Stimulated activated CD4-positive, alpha-beta T cell treated with anti-CD3 and anti-CD28 coated beads, Interleukin-2, amount 100 ng/mL, for 4 hours (primary cell): ENCODE results near the gene FHIT.
"Not testable (repeated sequence)": the region's sequence is repeated elsewhere in the genome, so short reads cannot be mapped to it uniquely, and the experiment has no call there.

ENCODE experiments used
- DNase-seq: peaks from one replicate; pipeline ENCODE4 v3.0.0-alpha.2; 2020; ENCODE audit warnings: low read depth

FHIT gene

DNA sequence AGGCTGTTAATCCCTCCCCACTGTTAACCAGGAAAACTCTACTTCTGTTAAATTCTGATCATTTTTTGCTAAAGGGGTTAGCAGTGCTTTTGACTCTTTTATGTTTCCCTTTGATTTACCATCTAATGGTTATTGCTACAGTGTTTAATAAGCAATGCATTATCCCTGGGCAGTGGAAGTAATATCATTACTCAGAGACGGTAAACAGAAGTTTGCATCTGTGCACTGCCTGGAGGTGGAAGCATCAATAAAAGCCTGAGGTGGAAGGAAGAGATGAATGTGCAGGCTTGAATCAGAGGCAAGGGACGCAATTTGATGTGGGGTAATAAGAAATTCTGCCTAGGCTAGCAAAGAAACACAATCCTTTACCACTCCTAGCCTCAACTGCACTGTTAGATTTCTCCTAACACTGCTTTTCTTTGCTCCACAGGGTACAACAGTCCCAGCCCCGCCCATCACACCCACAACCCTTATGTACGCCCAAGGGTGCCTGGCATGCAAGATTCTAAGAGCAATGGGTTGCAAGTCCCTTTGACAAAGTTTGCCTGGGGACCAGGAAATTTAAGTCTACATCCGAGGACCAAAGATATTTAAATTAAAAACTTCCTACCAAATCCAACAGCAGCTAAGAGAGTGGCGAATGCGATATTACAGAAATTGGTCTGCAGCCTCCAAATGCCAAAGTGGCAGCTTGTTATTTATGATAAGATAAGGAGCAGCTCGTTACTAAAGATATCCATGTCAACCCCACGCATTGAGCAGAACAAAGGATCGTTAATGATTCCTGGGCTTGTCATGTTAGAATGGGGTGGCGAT is 261.4 kb downstream of the FHIT start:
- DNase-seq: no peak

DNA sequence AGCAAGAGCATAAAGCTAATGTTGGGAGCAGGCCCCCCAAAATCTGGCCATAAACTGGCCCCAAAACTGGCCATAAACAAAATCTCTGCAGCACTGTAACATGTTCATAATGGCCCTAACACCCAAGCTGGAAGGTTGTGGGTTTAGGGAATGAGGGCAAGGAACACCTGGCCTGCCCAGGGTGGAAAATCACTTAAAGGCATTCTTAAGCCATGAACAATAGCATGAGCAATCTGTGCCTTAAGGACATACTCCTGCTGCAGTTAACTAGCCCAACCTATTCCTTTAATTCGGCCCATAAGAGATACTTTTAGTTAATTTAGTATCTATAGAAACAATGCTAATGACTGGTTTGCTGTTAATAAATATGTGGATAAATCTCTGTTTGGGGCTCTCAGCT is 264.1 kb downstream of the FHIT start:
- not testable (repeated sequence) for DNase-seq

DNA sequence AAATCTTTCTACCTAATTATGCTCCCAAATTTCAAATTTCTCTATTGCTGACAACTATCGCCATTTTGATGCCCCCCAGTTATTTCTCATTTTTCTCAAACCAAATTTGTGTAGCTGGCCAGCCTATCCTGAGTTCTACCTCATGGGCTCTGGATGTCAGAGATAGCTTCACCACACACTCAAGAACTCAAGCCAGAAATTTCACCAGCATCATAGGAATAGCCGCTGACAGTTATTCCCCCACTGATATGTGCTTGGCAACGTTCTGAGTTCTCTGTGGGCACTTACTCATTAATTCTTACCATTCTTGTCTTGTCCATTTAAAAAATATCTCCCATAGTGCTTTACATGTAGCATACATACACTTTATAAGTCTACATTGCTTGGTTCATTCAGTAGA is 264.7 kb downstream of the FHIT start:
- DNase-seq: no peak

DNA sequence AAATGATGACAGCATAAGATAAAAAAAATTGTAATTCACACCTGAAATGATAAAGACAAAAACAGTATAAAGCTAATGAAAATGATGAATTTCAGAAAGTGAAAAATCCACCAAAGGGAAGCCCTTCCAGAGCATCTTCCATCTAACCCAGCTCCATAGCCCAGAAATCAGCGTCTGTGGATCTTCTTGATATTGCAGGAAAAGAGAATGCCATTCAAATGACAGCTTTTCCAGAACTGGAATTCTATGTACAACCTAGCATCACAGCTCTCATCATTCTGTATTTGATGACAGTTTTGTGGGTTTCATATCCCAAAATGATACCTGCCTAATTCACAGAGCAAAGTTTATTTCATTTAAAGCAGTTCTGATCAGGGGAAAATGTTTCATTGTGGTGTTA is 267.3 kb downstream of the FHIT start:
- no peak for DNase-seq

DNA sequence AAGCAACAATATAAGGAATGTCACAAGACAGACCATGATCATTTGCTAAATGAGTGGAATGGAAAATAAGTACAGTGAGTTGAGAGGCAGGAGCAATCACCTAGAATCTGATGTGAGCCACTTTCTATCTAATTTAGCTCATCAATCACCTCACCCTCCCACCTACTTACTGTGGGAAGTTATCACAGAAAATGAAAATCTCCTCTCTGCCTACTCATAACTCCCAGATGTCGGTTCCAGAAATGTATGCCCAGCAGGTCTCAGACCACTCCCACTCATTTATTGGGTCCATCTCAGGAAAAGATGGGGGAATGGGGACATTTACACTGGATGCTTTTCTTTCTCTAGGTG is 270.9 kb downstream of the FHIT start:
- no peak for DNase-seq

DNA sequence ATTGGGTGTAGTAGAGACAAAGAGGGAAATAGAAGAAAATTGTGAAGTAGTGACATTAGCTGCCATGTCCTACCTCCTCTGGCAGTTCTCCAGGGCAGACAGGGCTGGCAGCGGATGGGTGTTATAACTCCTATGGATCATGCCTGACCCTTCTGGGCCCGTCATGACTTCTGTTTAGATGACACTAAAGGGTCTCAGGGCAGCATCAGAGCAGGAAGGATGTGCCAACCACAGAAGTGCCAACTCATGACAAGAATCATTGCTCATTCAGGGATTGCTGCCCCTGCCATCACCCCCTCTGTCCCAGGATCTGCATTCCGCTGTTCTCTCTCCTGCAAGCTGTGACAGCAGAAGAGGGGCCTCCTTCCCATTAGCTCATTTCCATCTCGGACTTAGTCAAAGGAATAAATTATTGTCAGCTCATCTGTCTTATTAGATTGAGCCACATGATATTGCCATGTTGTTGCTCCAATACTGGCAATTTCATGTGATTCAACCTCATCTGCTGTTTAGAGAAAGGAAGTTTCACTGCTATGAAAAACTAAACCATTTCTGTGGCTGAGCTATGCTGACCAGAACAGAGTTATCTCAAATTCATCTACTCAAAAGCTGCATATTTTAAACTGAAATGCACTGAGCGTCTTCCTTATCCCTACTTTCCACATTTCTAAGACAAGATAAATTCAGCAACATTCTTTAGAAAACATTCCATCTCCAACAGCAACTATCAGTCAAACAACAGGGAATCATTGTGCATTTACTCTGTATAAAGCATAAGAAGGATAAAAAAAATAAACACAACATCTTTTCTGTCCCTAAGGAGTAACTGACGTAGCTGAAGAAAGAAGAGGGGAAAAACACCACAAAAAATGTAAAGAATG is 271.6 kb downstream of the FHIT start:
- DNase-seq: no peak

DNA sequence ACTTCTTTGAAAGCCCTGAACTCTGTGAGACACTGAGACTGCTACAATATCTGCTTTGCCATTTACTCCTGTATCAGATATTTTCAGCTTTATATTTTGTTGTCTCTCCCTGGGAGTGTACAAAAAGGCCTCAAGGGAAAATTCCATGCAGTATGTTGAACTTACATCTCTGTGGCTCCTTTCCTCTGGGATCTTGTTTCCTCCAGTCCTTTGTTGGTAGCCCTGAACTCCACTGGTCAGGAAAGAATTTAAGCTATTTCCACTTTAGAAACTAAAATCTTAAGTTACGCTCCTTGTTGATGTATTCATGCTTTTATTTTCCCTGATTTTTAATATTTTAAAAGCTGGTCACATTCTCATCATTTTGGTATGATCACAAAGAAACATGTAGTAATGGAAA is 277.9 kb downstream of the FHIT start:
- DNase-seq: no peak

DNA sequence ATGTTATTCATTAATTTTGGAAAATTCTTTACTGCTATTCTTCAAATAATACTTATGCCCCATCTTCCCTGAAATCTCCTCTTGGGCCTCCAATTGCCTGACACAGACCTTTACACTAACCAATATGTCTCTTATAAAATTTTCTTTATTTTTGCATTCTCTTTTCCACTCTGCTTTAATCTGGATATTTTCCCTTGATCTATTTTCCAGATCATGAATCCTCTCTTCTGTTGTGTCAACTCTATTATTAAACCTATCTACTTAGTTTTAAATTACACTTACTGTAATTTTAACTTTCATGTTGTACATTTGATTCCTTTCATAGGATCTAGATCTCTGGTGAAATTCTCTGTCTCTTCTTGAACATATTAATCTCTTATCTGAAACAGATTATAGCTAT is 278.7 kb downstream of the FHIT start:
- DNase-seq: no peak

DNA sequence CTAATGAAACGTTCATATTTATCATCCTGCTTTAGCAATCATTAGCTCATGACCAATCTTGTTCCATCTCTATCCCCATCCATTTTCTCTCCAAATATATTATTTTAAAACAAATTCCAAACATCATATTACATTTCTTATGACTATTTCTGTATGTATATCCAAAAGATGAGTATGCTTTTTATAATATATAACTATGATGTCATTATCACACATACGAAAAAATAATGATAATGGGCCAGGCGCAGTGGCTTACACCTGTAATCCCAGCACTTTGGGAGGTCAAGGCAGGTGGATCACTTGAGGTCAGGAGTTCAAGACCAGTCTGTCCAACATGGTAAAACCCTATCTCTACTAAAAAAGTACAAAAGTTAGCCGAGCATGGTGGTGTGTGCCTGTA is 280.4 kb downstream of the FHIT start:
- no peak for DNase-seq

DNA sequence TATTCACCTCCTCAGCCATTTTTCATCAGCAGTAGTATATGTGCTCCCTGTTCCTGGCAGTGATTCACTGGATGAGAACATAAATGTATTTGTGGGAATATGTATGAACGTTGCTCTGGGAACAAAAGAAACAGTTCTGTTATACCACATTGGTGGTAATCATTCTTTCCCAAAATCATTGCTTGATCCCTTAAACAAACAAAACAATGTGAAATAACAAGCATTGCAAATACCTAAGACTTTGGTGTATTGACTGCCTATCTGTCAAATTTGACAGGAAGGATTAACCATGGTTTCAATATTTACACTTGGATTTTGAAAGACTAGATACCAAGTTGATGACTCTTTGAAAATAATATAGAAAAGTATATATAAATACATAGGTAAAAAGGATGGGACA is 284.1 kb downstream of the FHIT start:
- DNase-seq: no peak

DNA sequence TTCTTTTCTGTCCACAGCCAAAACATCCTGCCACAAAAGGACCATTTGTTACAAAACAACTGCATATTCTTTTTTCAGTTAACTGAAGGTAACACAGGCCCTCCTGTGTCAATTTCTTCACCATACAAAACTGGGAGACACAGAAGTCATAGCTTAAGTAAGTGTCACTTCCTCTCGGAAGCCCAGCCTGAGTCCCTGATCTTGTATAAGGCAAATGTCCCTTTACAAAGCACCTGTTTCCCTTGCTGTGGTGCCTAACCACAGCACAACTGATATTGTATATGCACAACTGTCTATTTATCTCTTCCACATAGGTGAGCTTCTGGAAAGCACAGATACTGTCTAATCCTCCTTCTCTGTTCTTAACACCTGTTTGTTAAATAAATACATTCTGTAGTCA is 293.7 kb downstream of the FHIT start:
- DNase-seq: no peak

DNA sequence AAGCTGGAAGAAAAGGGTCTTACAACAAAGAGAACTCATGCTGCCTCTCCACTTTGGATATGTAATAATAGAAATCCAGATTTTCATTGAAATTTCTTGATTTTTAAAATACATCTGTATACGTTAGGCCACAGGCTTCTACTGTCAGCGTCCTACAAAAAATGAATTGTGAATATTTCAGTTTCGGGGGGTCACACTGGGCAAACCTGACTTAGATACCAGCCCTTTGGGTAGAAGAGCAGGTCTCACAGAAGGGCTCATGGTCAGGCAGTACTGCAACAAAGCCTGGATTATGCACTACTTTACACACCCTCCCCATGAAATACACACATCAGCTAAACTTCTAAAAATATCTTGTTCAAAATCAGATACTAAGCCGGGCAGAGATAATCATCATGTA is 294.5 kb downstream of the FHIT start:
- DNase-seq: no peak

DNA sequence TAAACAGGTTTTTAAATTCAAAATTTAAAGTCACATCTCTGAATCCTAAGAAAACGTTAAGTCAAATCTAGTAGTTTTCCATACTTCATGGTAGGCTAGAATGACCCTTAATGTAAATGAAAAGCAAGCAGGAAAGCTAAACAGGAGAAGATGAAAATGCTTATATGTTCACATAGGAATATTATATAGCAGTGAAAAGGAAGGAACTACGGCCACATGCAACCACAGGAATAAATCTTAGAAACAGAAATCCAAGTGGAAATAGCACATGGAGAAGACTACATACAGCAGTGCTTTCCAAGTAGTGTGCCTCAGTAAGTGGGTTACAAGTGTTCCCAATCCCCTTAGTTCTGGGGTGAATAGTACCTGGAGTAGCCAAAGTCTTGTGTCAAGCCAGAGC is 296.2 kb downstream of the FHIT start:
- no peak for DNase-seq

DNA sequence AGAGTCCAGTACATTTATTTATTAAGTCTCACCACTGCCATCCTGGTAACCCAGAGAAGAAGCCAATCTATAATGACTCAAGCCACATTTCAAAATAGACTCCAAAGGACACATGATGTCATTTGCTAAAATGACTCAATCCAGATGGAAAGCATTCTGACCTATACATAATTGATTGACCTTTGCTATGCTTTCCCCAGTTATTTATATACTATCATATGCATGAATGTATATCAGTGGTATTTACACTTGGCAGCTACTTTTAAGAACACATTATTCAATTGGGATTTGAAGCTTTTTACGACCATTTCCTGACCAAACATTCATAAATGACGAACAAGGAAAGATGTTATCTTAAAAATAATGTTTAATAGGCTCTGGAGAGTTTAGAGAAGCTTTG is 297.2 kb downstream of the FHIT start:
- DNase-seq: no peak

DNA sequence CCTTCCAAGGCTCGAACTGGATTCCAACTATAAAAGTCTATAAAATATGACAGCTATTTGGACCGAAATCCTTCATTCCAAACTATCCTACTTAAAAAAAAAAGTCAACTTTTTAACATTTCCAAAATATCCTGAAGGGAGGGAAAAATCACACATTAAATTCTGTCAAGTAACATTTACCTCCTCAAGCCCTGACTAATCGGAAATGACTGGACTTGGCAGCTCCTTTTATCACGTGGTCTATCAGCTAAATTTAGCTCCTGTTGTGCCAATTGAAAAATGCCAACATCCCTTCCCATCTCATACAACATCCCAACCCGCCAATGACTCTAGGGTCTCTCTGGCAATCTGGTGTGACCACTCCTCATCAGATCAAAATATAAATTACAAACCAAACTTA is 297.9 kb downstream of the FHIT start:
- DNase-seq: no peak

DNA sequence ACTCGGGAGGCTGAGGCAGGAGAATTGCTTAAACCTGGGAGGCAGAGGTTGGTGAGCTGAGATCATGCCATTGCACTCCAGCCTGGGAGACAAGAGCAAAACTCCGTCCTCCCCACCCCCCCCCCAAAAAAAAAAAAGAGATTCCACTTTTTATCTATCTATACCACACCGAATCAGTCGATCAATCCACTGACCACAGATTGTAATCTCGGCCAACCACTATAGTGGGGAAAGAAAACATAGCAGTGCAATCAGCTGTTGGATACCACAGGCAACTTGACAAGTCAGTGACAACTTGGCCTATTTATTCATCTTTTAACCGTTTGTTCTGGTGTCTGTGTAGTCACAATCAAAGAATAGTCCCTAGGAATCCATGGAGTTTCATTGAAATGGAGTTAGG is 299.2 kb downstream of the FHIT start:
- no peak for DNase-seq

DNA sequence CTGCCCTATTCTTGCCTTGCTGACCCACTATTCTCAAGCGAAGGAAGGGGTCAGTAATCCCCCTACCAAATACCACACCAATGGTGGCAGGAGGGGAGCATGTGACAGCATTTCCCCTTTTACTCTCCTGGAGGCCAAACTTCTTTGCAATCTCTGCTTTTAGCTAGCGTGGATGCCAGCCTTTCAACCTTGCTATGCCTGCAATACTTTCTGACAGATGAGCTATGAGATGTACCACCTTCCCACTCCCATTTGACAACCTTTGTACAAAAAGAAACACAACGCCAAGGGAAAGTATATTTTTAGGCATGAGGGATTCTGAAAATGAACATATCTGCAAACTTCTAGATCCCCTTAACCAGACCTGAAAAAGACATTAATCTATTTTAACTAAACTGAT is 302.1 kb downstream of the FHIT start:
- no peak for DNase-seq

DNA sequence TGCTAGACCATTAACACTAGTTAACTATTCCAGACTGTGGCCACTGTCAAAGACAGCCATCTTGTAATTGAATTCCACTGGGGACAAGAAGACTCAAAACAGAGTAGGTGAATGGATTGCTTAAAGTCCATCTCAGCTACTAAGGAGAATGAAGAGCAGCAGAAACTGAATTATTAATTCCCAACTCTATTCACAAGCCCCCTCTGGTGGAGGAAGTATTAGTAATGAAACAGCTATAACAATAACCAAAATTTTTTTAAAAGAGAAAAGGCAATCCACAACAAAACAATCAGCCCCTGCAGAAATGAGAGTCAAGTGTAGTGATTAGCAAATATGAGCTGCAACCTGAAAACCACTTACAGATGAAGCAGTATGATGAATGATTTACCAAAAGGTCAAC is 302.8 kb downstream of the FHIT start:
- DNase-seq: no peak

DNA sequence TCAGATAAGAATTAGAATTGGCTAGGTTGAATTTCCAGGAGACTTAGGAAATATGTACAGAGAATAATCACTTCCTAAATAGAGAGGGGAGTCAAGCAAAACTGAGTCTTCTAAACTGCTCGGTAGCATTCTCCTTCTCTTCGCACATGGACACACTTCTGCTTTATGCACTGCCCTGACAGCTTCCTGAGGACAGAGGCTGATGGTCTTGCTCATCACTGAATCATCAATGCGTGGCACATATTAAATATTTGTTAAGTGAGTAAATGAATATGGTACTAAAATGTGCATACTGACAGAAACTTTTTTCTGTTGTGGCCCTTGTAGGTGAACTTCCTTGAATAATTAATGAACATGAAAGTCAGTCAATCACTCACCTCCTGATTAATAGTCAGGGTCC is 315.5 kb downstream of the FHIT start:
- no peak for DNase-seq

DNA sequence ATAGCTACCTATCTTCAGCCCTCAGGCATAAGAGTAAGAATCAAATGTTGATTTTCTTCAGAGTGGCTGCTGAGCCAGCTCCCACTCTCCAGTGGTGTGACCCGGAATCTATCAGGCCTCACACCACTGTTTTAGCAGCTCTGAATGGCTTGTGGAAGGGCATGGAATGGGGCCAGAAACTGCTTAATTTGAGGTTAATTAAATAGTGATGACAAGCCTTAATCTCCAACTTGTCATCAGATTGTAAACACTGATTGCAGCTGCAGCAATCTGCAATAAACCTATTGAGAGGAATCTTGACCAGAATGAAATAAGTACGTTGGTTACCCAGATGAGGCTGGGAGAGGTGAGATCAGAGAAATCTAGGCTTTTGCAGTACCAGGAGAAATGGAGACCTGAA is 317.4 kb downstream of the FHIT start:
- DNase-seq: no peak

DNA sequence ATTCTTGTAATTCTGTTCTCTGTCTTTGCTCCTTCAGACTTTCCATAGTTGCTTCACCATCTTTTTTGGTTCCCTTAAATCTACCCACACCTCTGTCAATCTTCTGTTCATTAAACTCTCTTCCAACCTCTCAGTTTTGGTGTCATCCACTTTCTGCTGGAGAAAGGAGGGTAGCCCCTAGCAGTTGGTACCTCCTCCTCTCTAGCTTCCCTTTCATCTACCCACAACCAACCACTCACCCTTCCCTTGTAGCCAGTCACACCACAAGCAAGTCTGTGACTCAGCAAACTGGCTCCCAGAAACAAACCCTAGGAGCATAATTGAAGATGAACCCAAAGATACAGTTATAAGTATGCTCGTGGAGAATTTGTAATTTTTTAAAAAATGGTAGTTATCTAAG is 318.6 kb downstream of the FHIT start:
- no peak for DNase-seq

DNA sequence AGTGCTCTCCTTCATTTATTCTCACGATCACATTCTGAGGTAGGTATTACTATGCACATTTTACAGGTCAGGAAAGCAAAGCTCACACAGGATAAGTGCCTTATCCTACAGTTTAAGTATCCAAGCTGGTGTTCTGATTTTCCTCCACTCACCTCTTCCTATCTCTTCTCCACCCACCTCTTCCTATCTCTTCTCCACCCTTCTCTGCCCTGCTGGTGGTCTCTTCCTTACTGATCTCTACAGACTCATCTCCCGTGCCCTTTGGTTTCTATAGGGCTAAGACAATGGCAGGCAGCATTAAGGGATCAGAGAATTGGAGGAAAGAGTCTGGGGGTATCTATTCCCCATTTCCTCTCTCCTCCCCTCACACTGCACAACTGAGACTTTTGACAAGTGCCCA is 319.1 kb downstream of the FHIT start:
- no peak for DNase-seq

DNA sequence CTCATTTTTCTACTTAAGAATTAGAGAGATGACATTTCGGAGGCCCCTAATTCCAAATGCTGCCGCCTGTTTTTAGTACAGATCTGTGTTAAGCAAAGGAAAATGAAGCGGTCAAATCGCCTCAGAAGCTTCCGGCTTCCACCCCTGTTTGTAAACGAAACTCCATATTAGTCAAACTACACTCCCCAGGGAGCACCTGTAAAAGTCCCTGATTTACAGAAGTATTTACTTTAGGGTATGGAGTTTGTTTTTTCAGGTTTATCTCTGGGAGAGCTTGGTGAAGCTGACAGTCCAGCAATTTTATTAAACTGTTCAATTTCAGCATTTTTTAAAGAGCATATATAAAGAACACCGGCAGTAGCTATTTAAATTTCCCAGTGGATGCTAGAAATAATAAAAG is 319.8 kb downstream of the FHIT start:
- no peak for DNase-seq

DNA sequence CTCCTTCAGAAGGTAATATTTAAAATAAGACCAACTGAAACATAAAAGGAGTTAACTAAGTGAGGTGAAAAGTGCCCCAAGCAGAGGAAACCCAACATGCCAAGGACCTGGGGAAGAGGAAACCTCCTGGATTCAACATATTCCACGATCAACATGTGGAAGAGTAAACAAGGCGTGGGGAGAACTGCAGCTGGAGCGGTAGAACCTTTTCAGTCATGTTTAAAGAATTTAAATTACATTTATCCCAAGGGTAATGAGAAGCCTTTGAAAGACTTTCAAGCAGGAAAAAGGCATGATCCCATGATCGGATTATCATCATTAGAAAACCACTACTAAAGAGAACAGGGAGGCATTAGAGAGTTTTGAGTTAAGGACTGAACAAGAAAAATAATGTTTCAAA is 330.7 kb downstream of the FHIT start:
- DNase-seq: no peak
